RWPE1 (cell line): ENCODE measurements around the gene TTC19.

ENCODE experiments used
- CTCF ChIA-PET: fragments of 350-600 bp; sonication (Branson Sonifier 250); formaldehyde crosslinking; extraction: SDS; loops from one replicate; lab custom pipeline; 2021; lab: Yijun Ruan, JAX
- POLR2A ChIA-PET: fragments of 400-600 bp; formaldehyde crosslinking; extraction: SDS; loops from one replicate; lab custom pipeline; 2020; ENCODE audit warnings: antibody characterized with exemption; ENCODE audit not compliant: low non-redundant PET; lab: Yijun Ruan, JAX
- DNase-seq: peaks from one replicate; pipeline ENCODE4 v3.0.0; 2012; ENCODE audit warnings: low spot score
- H3K27ac ChIP-seq: fragments of 450-650 bp; 2 replicates; pipeline ENCODE4 v1.5.1; 2017
- CTCF ChIP-seq: fragments of 450-650 bp; conservative IDR thresholded peaks from 2 replicates; pipeline ENCODE4 v1.5.1; 2017; ENCODE audit warnings: low read depth, mild to moderate bottlenecking

The TTC19 gene

GRCh38 chr17:16073845-16074244 is 74.2 kb downstream of the TTC19 start:
- ChIA-PET POLR2A (no interaction called here), CTCF (no interaction called here)
- no peak overlapping the region for H3K27ac ChIP-seq
- no peak for DNase-seq
- no peak for TF ChIP-seq CTCF

- DNase-seq = no peak
- H3K27ac ChIP-seq = no peak overlapping the region
- TF ChIP-seq CTCF = no peak
- ChIA-PET POLR2A (no interaction called here), CTCF (interaction anchor here (0.7 kb wide), 1 partner anchor 129 kb away, joined by 3 read pairs; no protein-coding TSS in a partner anchor)
These were observed 74.8 kb downstream of the TTC19 start for GRCh38 chr17:16074423-16074822.

GRCh38 chr17:16075949-16076348 is 76.3 kb downstream of the TTC19 start:
- no peak overlapping the region for H3K27ac ChIP-seq
- no peak for TF ChIP-seq CTCF
- ChIA-PET POLR2A (no interaction called here), CTCF (interaction anchor here (0.6 kb wide), 1 partner anchor 407 kb away, joined by 4 read pairs; no protein-coding TSS in a partner anchor)
- no peak for DNase-seq
